Panc1 (cell line): ENCODE measurements around the gene UBL4B.

Source experiments
- POLR2AphosphoS5 ChIP-seq: IDR thresholded peaks from 2 replicates; pipeline ENCODE4 v1.6.1; 2012; ENCODE audit warnings: mild to moderate bottlenecking, low read depth, low read length, moderate library complexity
- REST ChIP-seq, 2 experiments: IDR thresholded peaks; 2 replicates each; pipeline ENCODE4 v1.6.1; 2011 to 2012; ENCODE audit warnings: low read depth in 2 of 2, control low read depth in 1 of 2, low read length in 1 of 2, mild to moderate bottlenecking in 1 of 2, moderate library complexity in 1 of 2; ENCODE audit not compliant: insufficient read depth in 1 of 2
- SIN3A ChIP-seq: IDR thresholded peaks from 2 replicates; pipeline ENCODE4 v1.6.1; 2012; ENCODE audit warnings: low read depth, mild to moderate bottlenecking, low read length, moderate library complexity, borderline replicate concordance; ENCODE audit not compliant: insufficient read depth
- TF ChIP-seq, protein P1 (sequence below): fragments of 450-650 bp; IDR thresholded peaks from 2 replicates; pipeline ENCODE4 v1.5.1; 2017; ENCODE audit warnings: mild to moderate bottlenecking

DNA sequence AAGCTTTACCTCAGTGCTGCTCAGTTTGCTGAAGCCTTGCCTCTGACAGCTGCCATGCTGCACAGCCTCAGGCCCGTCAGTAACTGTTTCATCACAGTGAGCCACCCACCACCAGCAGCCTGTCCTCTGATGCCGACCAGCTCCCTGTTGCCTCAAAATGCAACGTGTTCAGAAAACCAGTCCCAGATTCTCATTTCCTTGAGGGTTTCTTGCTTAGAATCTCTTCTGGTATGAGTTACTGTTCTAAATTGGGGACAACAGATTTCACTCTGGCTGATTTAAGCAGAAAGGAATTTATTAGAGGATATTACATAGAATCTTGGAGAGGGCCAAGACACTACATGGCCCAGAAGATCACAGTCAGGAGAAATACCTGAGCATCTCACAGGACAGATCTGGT, 11.0 kb downstream of the UBL4B start:
- TF ChIP-seq SIN3A (no peak), REST (IDR thresholded peaks at IDR 0.05; ENCODE audit: insufficient read depth in 1 of 2, low read depth in 2 of 2, low read length in 1 of 2) (no peak), POLR2AphosphoS5 (no peak)
- TF ChIP-seq, protein P1, sequence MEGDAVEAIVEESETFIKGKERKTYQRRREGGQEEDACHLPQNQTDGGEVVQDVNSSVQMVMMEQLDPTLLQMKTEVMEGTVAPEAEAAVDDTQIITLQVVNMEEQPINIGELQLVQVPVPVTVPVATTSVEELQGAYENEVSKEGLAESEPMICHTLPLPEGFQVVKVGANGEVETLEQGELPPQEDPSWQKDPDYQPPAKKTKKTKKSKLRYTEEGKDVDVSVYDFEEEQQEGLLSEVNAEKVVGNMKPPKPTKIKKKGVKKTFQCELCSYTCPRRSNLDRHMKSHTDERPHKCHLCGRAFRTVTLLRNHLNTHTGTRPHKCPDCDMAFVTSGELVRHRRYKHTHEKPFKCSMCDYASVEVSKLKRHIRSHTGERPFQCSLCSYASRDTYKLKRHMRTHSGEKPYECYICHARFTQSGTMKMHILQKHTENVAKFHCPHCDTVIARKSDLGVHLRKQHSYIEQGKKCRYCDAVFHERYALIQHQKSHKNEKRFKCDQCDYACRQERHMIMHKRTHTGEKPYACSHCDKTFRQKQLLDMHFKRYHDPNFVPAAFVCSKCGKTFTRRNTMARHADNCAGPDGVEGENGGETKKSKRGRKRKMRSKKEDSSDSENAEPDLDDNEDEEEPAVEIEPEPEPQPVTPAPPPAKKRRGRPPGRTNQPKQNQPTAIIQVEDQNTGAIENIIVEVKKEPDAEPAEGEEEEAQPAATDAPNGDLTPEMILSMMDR = no peak
